Measurements from ENCODE around the gene SACS. TPM values are rescaled to one million over a fixed set of nuclear protein-coding genes. Genes with fewer than 3 reads are reported as not detected.
"Not testable (repeated sequence)": the region's sequence is repeated elsewhere in the genome, so short reads cannot be mapped to it uniquely, and the experiment has no call there.

Gene SACS
- total and polyA plus RNA-seq, 2 donors (not counting 3 experiments of a cell fraction or from before 2014, with no cell fraction given) = 14.8 to 72.7 TPM

GRCh38 chr13:23440821-23441618, 7.5 kb upstream of the SACS start:
- DNase-seq (ENCODE audit: low read depth, low spot score) (no peak), FAIRE-seq (no peak)
- TF ChIP-seq FOS (IDR thresholded peaks at IDR 0.05; ENCODE audit: borderline replicate concordance, insufficient read depth, low read length) (no peak), POLR2A (IDR thresholded peaks at IDR 0.05; ENCODE audit: low read depth, low read length) (no peak), MYC (IDR thresholded peaks at IDR 0.05; ENCODE audit: low read depth, low read length) (no peak), CTCF (IDR thresholded peaks at IDR 0.05; ENCODE audit: extremely low read depth in 1 of 2, insufficient read depth in 1 of 2, low read depth in 1 of 2, low read length in 2 of 2) (no peak), EZH2 (IDR thresholded peaks at IDR 0.05; ENCODE audit: borderline replicate concordance, low read depth, low read length, severe bottlenecking) (no peak), JUN (IDR thresholded peaks at IDR 0.05; ENCODE audit: borderline replicate concordance, insufficient read depth, insufficient read length, low read depth) (no peak), MAX (IDR thresholded peaks at IDR 0.05; ENCODE audit: insufficient read depth, insufficient read length) (no peak), GATA2 (IDR thresholded peaks at IDR 0.05; ENCODE audit: insufficient read depth, insufficient read length, low read depth, low read length) (no peak), POLR2AphosphoS5 (IDR thresholded peaks at IDR 0.05; ENCODE audit: insufficient read depth, low read depth, low read length) (no peak)
- H3K4me2 ChIP-seq (ENCODE audit: insufficient read depth, low read length) = no peak overlapping the region
- no peaks in the 10 kb centered on the region for H3K9me1 ChIP-seq (replicated peaks; ENCODE audit: control insufficient read depth, extremely low read depth, insufficient read depth, low read length)
- H3K4me1 ChIP-seq (ENCODE audit: control insufficient read depth, extremely low read depth, insufficient read depth, low read length) = no peaks in the 10 kb centered on the region
- no peaks in the 10 kb centered on the region for H3K9me3 ChIP-seq (replicated peaks; ENCODE audit: control insufficient read depth, insufficient read depth, low read length)
- POLR2A ChIA-PET = interaction anchor here (0.5 kb wide), 1 partner anchor 78 kb away, joined by 4 read pairs; no protein-coding TSS in a partner anchor
- intact Hi-C loops (cut with micrococcal nuclease) = no loop called here
- BruUV-seq (replicated peaks) = no TSS peak
- no peak overlapping the region for H3K27ac ChIP-seq (ENCODE audit: insufficient read depth, low read depth, low read length)
- no peaks in the 10 kb centered on the region for H3K79me2 ChIP-seq (ENCODE audit: control insufficient read depth, insufficient read depth, low read length)
- no peaks in the 10 kb centered on the region for H4K20me1 ChIP-seq (replicated peaks; ENCODE audit: control insufficient read depth, extremely low read depth, insufficient read depth, low read length)
- no peak overlapping the region for H2AFZ ChIP-seq (ENCODE audit: low read depth, low read length)
- no peaks in the 10 kb centered on the region for H3K36me3 ChIP-seq (ENCODE audit: control insufficient read depth in 2 of 2, extremely low read depth in 1 of 2, insufficient read depth in 2 of 2, low read length in 2 of 2)
- H3K9ac ChIP-seq (replicated peaks; ENCODE audit: extremely low read depth, insufficient read depth, low read length) = no peak overlapping the region
- CTCF ChIA-PET = no interaction called here
- no peaks in the 10 kb centered on the region for H3K27me3 ChIP-seq (ENCODE audit: control insufficient read depth in 2 of 2, insufficient read depth in 2 of 2, low read length in 2 of 2)
- dilution Hi-C loops (cut with MboI; ENCODE audit: extremely low pct_ligation_motif_present, low sequenced_read_pairs) = no loop called here
- H3K4me3 ChIP-seq (replicated peaks in 1 of 3; ENCODE audit: insufficient read depth in 1 of 3, low read depth in 1 of 3, low read length in 3 of 3) = no peak overlapping the region

- H3K9me1 ChIP-seq (replicated peaks; ENCODE audit: control insufficient read depth, extremely low read depth, insufficient read depth, low read length); H3K9me3 ChIP-seq (replicated peaks; ENCODE audit: control insufficient read depth, insufficient read depth, low read length); dilution Hi-C loops (cut with MboI; ENCODE audit: extremely low pct_ligation_motif_present, low sequenced_read_pairs); FAIRE-seq; H3K4me1 ChIP-seq (ENCODE audit: control insufficient read depth, extremely low read depth, insufficient read depth, low read length); DNase-seq (ENCODE audit: low read depth, low spot score); H3K4me3 ChIP-seq (replicated peaks in 1 of 3; ENCODE audit: insufficient read depth in 1 of 3, low read depth in 1 of 3, low read length in 3 of 3); POLR2A ChIA-PET; H3K27ac ChIP-seq (ENCODE audit: insufficient read depth, low read depth, low read length); H4K20me1 ChIP-seq (replicated peaks; ENCODE audit: control insufficient read depth, extremely low read depth, insufficient read depth, low read length); H3K9ac ChIP-seq (replicated peaks; ENCODE audit: extremely low read depth, insufficient read depth, low read length); H3K79me2 ChIP-seq (ENCODE audit: control insufficient read depth, insufficient read depth, low read length); H2AFZ ChIP-seq (ENCODE audit: low read depth, low read length); H3K4me2 ChIP-seq (ENCODE audit: insufficient read depth, low read length); BruUV-seq (replicated peaks); CTCF ChIA-PET; intact Hi-C loops (cut with micrococcal nuclease); H3K36me3 ChIP-seq (ENCODE audit: control insufficient read depth in 2 of 2, extremely low read depth in 1 of 2, insufficient read depth in 2 of 2, low read length in 2 of 2); H3K27me3 ChIP-seq (ENCODE audit: control insufficient read depth in 2 of 2, insufficient read depth in 2 of 2, low read length in 2 of 2): not testable (repeated sequence)
These were observed 6.8 kb upstream of the SACS start for GRCh38 chr13:23440324-23440723.
